Dendritic cell treated with granulocyte-macrophage colony-stimulating factor and Interleukin-4, amounts not matched to agents 40 ng/mL and 50 ng/mL, for 4 days (primary cell): ENCODE data around the gene TMEM190.
"Not testable (repeated sequence)": the region's sequence is repeated elsewhere in the genome, so short reads cannot be mapped to it uniquely, and the experiment has no call there.

Experiments used
- H3K27ac Mint-ChIP-seq: one replicate; pipeline ENCODE4 v1.8.0; 2022; ENCODE audit warnings: mild to moderate bottlenecking, mixed read lengths
- H3K27me3 Mint-ChIP-seq: one replicate; pipeline ENCODE4 v1.8.0; 2022; ENCODE audit warnings: mild to moderate bottlenecking, mixed read lengths
- H3K36me3 Mint-ChIP-seq: one replicate; pipeline ENCODE4 v1.8.0; 2022; ENCODE audit warnings: low read depth, mixed read lengths
- H3K4me1 Mint-ChIP-seq: one replicate; pipeline ENCODE4 v1.8.0; 2022; ENCODE audit warnings: low read depth, mixed read lengths
- H3K4me3 Mint-ChIP-seq: one replicate; pipeline ENCODE4 v1.8.0; 2022; ENCODE audit warnings: mild to moderate bottlenecking, moderate library complexity, mixed read lengths
- H3K9me3 Mint-ChIP-seq: one replicate; pipeline ENCODE4 v1.8.0; 2022; ENCODE audit warnings: mixed read lengths
- intact Hi-C: fragments of 100-400 bp; cut with micrococcal nuclease; formaldehyde crosslinking; loops from one replicate; pipeline ENCODE4 v1.15.0; 2022

TMEM190 gene

DNA sequence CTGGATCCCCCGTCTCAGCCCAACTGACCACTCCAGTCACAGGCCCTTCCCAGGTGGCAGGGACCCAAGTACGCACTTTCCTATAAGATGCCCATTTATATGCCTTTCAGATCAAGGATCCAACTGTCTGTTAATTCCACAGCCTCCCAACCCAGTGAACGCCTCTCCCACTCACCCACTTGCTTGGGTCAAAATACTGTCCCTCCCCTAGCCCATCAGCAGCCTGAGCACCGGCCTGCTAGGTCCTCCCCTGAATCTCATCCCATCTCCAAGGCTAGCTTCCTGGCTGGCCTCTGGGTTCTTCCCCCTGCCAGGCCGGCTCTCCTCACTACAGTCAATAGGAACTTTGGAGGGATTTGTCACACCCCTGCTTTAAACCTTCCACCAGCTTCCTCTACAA is 29.0 kb downstream of the TMEM190 start:
- Mint-ChIP-seq H3K27ac (peak overlapping the region; percentile 98), H3K36me3 (peaks cover 70% of the 10 kb centered on the region), H3K27me3 (peaks cover 1% of the 10 kb centered on the region), H3K9me3 (no peaks in the 10 kb centered on the region), H3K4me3 (peak overlapping the region; percentile 35), H3K4me1 (peaks cover 23% of the 10 kb centered on the region)
- intact Hi-C loops = no loop called here

- Mint-ChIP-seq H3K36me3 (peaks cover 64% of the 10 kb centered on the region), H3K4me1 (peaks cover 19% of the 10 kb centered on the region), H3K27ac (peak overlapping the region; percentile 98), H3K27me3 (peaks cover 1% of the 10 kb centered on the region), H3K4me3 (peak overlapping the region; percentile 83), H3K9me3 (no peaks in the 10 kb centered on the region)
- intact Hi-C loops = no loop called here
Observed at GRCh38 chr19:55406091-55406825, 29.6 kb downstream of the TMEM190 start.

GRCh38 chr19:55406826-55407549 is 30.4 kb downstream of the TMEM190 start:
- Mint-ChIP-seq H3K27ac (peak overlapping the region; percentile 98), H3K9me3 (no peaks in the 10 kb centered on the region), H3K4me1 (peaks cover 19% of the 10 kb centered on the region), H3K4me3 (peak overlapping the region; percentile 83), H3K36me3 (peaks cover 56% of the 10 kb centered on the region), H3K27me3 (peaks cover 1% of the 10 kb centered on the region)
- intact Hi-C loops = no loop called here

DNA sequence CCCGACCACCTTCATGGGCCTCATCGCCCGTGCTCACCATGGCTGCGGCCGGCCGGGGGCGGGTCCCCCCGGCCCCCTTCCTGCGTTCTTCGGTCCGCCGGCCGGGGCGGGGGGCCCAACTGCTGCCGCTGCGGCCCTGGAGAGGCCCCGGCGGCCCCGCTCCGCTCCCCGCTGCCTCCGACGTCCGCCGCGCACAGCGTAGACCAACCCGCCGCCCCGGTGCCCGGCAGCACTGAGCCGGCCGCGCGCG is 30.8 kb downstream of the TMEM190 start, which contains the start of gene UBE2S:
Gene UBE2S (minus strand): TSS at position 239 of the 250 bp plus-strand sequence. CDS start 199 bp downstream, at position 40.
- Mint-ChIP-seq H3K4me1 (peaks cover 19% of the 10 kb centered on the region), H3K4me3 (peak within 1 kb of the TSS; percentile 83), H3K36me3 (peaks cover 52% of the 10 kb centered on the region), H3K27ac (peak within 1 kb of the TSS; percentile 98)
- H3K27me3 Mint-ChIP-seq, H3K9me3 Mint-ChIP-seq, intact Hi-C loops: not testable (repeated sequence)

GRCh38 chr19:55407800-55408532 is 31.3 kb downstream of the TMEM190 start:
- no peaks in the 10 kb centered on the region for H3K9me3 Mint-ChIP-seq
- H3K27me3 Mint-ChIP-seq = peaks cover 1% of the 10 kb centered on the region
- peaks cover 19% of the 10 kb centered on the region for H3K4me1 Mint-ChIP-seq
- peak overlapping the region; percentile 83 for H3K4me3 Mint-ChIP-seq
- peaks cover 47% of the 10 kb centered on the region for H3K36me3 Mint-ChIP-seq
- intact Hi-C loops = loop anchor here (2.0 kb wide), 1 partner anchor 23 kb away; the partner anchor contains the start of genes RPL28 and TMEM238
- peak overlapping the region; percentile 98 for H3K27ac Mint-ChIP-seq

GRCh38 chr19:55408533-55408872 is 31.9 kb downstream of the TMEM190 start:
- H3K27ac Mint-ChIP-seq = peak overlapping the region; percentile 98
- H3K9me3 Mint-ChIP-seq = no peaks in the 10 kb centered on the region
- peaks cover 19% of the 10 kb centered on the region for H3K4me1 Mint-ChIP-seq
- intact Hi-C loops = loop anchor here (2.0 kb wide), 1 partner anchor 24 kb away; the partner anchor contains the start of genes RPL28 and TMEM238
- H3K36me3 Mint-ChIP-seq = peaks cover 41% of the 10 kb centered on the region
- H3K27me3 Mint-ChIP-seq = peaks cover 1% of the 10 kb centered on the region
- peak overlapping the region; percentile 83 for H3K4me3 Mint-ChIP-seq

- H3K27me3 Mint-ChIP-seq, H3K4me3 Mint-ChIP-seq, H3K9me3 Mint-ChIP-seq: not testable (repeated sequence)
- peak overlapping the region; percentile 98 for H3K27ac Mint-ChIP-seq
- intact Hi-C loops = loop anchor here (2.0 kb wide), 1 partner anchor 24 kb away; the partner anchor contains the start of genes RPL28 and TMEM238
- peaks cover 19% of the 10 kb centered on the region for H3K4me1 Mint-ChIP-seq
- H3K36me3 Mint-ChIP-seq = peaks cover 34% of the 10 kb centered on the region
Observed at GRCh38 chr19:55409179-55409578, 32.6 kb downstream of the TMEM190 start.

DNA sequence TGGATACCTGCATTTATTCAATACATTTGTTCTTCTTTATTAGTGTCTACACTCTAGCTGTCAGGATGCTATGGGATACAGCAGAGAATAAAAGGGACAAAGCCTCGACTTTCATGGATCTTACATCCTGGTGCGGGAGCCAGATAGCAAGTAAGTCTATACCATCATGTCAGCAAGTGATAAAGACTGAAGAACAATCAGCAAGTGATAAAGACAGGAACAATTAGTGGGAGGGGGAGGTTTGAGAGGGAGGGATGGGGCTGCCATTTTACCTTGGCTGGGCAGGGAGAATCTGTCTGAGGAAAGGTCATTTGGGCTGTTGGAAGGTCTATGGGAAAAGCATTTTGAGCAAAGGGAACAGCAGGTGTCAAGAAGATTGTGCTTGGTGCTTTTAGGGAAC is 33.5 kb downstream of the TMEM190 start:
- Mint-ChIP-seq H3K27ac (no peak overlapping the region), H3K9me3 (no peaks in the 10 kb centered on the region), H3K27me3 (peaks cover 1% of the 10 kb centered on the region), H3K4me3 (no peak overlapping the region), H3K4me1 (peaks cover 19% of the 10 kb centered on the region), H3K36me3 (peaks cover 25% of the 10 kb centered on the region)
- intact Hi-C loops = no loop called here

- Mint-ChIP-seq H3K4me3 (peak overlapping the region; percentile 23), H3K27me3 (peaks cover 17% of the 10 kb centered on the region), H3K36me3 (no peaks in the 10 kb centered on the region), H3K9me3 (no peaks in the 10 kb centered on the region), H3K4me1 (peaks cover 14% of the 10 kb centered on the region), H3K27ac (peak overlapping the region; percentile 75)
- intact Hi-C loops = loop anchor here (2.0 kb wide), 2 partner anchors 125 to 277 kb away; no protein-coding TSS in a partner anchor
Observed at GRCh38 chr19:55418185-55418584, 41.6 kb downstream of the TMEM190 start.

DNA sequence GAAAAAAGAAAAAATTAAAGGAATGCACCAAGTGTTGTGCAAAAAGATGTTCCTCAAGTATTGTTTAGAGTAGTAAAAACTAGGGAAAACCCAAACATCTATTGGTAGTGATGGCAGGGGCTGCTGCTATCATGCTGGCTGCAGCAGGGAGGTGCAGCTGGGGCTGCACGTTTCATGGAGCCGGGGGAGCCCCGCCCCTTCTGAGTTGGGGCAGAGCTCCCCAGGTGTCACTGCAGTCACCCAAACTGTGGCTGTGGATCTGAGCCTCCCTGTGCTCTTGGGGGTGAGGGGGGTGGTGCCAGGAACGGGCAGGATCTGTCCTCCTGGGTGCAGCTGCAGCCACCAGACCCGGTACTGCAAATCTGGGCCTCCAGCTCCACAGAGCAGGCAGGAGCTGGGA is 42.5 kb downstream of the TMEM190 start:
- Mint-ChIP-seq H3K9me3 (no peaks in the 10 kb centered on the region), H3K4me1 (peaks cover 14% of the 10 kb centered on the region), H3K27me3 (peaks cover 22% of the 10 kb centered on the region), H3K4me3 (no peak overlapping the region), H3K36me3 (no peaks in the 10 kb centered on the region), H3K27ac (no peak overlapping the region)
- intact Hi-C loops = loop anchor here (2.0 kb wide), 2 partner anchors 126 to 278 kb away; no protein-coding TSS in a partner anchor

- intact Hi-C loops = loop anchor here (2.0 kb wide), 2 partner anchors 127 to 279 kb away; no protein-coding TSS in a partner anchor
- Mint-ChIP-seq H3K4me1 (peaks cover 14% of the 10 kb centered on the region), H3K27me3 (peaks cover 26% of the 10 kb centered on the region), H3K4me3 (no peak overlapping the region), H3K36me3 (no peaks in the 10 kb centered on the region), H3K27ac (no peak overlapping the region), H3K9me3 (no peaks in the 10 kb centered on the region)
Observed at GRCh38 chr19:55419624-55420236, 43.1 kb downstream of the TMEM190 start.

GRCh38 chr19:55421281-55421680 is 44.7 kb downstream of the TMEM190 start:
- H3K4me3 Mint-ChIP-seq, intact Hi-C loops: not testable (repeated sequence)

DNA sequence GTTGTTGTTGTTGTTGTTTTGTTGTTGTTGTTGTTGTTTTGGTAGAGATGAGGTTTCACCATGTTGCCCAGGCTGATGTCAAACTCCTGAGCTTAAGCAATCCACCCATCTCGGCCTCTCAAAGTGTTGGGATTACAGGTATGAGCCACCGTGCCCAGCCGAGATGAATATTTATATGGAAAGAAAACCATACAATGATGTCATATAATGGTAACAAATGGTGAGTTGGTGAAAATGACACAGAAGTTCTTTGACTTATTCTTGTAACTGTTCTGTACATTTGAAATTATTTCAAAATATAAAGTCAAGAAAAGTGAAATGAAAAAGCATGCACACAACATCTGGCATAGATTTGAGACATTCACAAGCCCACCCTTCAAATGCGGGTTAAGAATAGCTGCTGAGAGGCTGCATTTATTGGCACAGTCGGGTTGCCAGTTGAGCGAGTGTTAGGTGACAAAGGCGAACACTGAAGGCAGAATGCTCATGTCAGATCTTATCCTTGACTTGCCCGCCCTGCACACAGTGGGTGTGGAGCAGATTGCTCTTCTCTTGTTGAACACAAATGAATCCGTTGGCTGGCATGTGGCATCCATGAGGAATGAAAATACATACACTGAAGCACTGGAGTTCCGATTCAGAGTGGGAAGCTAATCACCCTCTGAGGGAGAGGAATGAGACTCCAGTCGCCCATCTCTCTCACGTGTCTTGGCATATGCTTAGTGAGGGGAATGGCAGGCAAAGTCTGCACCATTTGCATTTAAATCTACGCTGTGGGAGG is 46.8 kb downstream of the TMEM190 start:
- intact Hi-C loops = no loop called here
- H3K36me3 Mint-ChIP-seq = no peaks in the 10 kb centered on the region
- H3K27me3 Mint-ChIP-seq = peaks cover 51% of the 10 kb centered on the region
- no peak overlapping the region for H3K27ac Mint-ChIP-seq
- peaks cover 3% of the 10 kb centered on the region for H3K4me1 Mint-ChIP-seq
- H3K9me3 Mint-ChIP-seq = no peaks in the 10 kb centered on the region
- H3K4me3 Mint-ChIP-seq = no peak overlapping the region

More at GRCh38 chr19:55421281-55421680, 44.7 kb downstream of the TMEM190 start:
- H3K9me3 Mint-ChIP-seq, H3K36me3 Mint-ChIP-seq, H3K27ac Mint-ChIP-seq: not testable (repeated sequence)
- Mint-ChIP-seq H3K27me3 (peaks cover 37% of the 10 kb centered on the region), H3K4me1 (peaks cover 14% of the 10 kb centered on the region)
